ENCODE measurements around the gene PLPPR5. TPM values are rescaled to one million over a fixed set of nuclear protein-coding genes. Genes with fewer than 3 reads are reported as not detected.
A peak's percentile ranks its signal among the peaks of the same experiment; 100 is the strongest.

PLPPR5 gene
- total RNA-seq, 1 experiment from 2014 or later = 0.04 TPM

DNA sequence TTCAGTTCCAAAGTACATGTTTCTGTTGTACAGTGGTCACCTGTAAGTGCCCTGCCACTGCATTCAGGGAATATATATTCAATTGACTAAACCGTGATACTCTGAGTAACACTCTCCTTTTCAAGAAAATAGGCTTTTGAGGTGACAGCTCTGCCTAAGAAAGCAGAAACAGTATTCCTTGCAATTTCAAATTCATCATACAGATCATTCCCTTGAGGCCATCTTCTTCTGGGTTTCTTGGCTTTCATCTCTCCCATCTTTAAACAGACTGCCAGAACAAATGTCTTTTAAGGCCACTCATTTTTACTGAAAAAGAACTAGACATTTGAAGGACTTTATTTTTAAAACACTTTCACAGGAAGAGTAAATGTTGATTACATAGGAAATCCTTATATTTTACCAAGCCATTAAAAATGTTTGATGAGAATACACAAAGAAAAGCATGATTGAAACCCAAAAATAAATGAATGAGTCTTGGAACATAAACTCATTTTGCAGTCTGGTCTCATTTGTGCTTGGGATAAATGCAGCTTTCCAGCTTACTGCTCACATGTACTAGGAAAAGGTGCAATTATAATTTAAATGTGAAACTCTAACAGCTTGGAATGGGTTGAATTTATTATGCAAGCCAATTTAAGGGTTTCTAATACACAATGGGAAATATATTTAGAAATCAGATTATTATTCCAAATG lies 34.7 kb downstream of the PLPPR5 start:
- DNase-seq (ENCODE audit: low spot score) = no peak

DNA sequence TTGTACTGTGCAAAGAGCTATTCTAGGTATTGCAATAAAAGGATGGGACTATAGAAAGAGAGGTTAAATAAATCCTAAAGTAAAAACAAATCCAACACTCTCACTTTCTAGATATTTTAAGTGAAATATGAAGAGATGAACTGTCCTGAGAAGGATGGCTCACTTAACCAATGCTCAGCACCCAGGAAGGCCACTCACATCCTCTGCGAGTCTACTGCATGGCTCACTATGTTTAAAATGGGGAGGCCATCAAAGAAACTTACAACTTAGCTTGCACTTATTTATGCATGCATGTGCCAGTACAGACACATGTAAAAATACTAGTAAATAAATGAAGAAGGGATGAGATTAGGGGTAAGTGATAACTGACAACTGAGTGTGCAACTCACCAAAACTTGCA lies 37.5 kb downstream of the PLPPR5 start:
- no peak for DNase-seq (ENCODE audit: low spot score)

DNA sequence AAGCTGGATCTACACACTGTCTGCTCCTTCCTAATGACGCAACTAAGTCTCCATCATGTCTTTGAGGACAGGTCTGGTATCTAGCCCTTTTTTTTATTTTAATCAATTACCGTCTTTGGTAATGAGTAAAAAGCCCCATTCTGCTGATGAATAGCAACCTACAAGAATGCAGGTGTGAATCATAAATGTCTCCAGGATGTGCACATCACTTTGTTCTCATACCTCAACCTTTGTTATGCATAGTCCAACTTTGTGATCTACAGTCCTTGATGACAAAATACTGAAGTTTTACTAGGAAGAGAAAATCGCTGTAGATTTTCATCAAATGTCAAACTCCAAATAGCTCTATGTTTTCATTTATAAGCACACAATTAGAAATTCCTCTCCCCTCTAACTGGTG lies 39.3 kb downstream of the PLPPR5 start:
- DNase-seq (ENCODE audit: low spot score) = no peak

DNA sequence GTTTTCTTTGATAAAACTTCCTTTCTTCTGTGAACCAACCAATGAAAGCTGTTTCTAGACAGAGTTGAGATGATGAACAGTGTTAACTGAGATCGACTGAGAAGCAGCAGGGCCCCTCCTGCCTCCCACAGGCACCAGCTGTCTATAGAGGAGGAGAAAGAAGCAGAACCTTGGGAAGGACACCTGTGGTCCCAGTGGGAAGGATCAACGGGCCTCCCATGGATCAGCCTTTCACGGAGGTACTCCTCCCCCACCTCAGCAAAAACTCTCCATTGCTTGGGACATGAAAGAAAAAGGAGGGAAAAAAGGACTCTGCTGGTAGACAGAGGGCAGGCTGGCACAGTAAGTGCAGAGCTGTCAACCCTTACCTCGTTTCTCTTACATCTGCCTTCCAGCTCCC lies 40.5 kb downstream of the PLPPR5 start:
- no peak for DNase-seq (ENCODE audit: low spot score)

DNA sequence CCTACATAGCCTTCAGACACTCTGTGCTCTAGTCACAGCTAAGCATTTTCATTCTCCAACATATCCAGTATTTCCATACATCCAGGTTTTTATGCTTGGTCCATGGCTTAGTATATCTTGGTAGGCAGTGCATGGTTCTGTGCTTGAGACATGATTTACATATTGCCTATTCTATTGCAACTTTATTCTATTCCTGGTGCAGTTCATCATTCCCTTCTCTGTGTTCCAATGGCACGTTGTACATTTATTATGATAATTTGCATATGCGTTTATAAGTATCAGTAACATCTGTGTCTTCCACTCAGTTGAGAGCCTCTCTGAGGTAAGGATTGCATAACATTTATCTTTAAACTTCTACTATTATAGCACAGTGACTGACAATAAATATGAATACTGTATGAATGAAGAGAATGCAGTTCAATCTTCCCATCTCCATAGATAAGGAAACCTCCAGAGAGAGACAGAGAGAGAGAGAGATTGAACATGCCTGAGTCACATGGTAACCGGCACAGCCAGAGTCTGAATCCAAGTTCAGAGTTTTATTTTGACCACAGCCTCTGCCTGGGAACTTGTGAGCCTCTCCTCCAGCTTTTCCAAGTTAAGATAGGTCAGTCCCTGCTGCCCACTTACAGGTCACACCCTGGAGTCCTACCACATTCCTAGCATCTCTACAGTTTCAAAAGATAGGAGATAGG lies 41.5 kb downstream of the PLPPR5 start:
- no peak for DNase-seq (ENCODE audit: low spot score)

DNA sequence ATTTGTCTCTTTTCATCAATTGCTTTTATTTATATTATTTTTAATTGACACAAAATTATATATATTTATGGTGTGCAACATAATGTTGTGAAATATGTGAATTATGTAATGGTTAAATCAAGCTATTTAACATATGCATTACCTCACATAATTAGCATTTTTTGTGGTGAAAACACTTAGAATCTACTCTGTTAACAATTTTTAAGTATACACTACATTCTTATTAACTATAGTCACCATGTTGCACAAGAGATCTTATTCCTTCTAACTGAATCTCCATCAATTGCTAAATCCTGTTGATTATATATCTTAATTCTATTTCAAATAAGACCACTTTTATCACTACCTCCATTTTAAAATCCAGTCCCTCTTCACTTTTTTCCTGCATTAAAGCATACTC lies 42.5 kb downstream of the PLPPR5 start:
- no peak for DNase-seq (ENCODE audit: low spot score)

DNA sequence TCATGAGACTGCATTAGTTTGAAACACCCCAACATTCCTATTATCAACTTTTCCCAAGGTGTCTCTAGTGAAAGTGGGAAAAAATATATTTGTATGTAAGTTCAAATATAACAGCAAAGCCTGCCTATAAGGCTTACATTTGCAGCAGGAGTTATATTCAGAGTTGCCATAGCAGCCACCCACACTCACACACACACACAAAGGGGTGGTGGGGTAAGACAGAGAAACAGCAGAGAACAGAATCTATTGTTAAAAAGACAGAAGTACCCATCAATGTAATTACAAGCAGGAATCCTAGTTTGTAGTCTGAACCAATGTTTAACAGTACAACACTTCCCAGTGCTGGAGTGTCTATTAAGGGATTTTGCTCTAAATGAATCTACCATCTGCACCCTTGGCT lies 55.0 kb downstream of the PLPPR5 start:
- no peak for DNase-seq (ENCODE audit: low spot score)

DNA sequence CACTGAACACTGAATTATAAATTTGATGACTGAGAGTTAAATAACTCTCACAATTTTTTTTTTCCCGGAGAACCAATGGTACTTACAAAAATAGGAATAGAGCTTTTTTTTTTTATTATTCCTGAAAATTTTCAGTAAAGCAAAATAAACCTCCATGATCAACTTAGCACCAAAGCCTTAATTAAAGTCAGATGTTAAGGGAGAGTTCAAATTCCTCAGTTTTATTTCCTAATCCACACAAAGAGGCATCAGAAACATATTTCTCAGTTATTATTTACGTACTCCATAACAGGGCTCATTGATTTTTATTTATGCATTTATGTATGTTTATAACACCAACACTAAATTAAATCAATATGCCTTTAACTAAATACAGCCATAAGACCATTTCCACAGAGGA lies 55.5 kb downstream of the PLPPR5 start:
- no peak for DNase-seq (ENCODE audit: low spot score)

DNA sequence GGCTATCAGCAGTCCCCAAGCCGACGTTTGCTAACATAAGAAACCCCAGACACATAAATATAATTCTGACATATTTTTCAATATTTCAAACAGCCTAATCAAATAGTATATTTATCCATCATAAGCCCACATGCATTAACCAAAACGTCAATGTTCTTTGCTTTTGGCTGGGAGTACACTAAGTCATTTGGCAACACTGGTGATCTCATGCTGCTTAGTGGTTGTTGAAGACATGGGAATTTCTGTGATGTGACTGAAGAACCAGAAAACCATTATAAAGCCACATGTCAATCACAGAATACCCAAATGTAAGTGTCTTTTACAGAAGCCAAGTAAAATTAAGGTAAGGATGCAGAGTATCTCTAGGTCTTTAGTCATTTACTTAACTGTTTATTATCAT lies 57.6 kb downstream of the PLPPR5 start:
- DNase-seq (ENCODE audit: low spot score) = no peak

DNA sequence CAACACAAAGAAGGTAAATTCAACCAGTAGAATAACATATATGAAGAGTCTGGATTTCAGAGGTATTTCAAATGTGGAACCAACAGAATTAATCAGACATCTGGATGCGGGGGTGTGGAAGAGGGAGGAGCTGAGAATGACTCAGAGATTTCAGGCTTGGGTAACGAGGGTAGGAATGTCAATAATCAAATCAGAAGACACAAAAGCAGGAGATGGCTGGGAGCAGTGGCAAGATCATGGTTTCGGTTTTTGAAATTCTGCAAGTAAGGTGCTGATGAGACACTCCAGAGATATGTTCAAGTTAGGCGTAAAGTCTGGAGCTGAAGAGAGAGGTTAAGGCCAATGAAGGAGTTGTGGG lies 64.0 kb downstream of the PLPPR5 start:
- DNase-seq (ENCODE audit: low spot score) = no peak

DNA sequence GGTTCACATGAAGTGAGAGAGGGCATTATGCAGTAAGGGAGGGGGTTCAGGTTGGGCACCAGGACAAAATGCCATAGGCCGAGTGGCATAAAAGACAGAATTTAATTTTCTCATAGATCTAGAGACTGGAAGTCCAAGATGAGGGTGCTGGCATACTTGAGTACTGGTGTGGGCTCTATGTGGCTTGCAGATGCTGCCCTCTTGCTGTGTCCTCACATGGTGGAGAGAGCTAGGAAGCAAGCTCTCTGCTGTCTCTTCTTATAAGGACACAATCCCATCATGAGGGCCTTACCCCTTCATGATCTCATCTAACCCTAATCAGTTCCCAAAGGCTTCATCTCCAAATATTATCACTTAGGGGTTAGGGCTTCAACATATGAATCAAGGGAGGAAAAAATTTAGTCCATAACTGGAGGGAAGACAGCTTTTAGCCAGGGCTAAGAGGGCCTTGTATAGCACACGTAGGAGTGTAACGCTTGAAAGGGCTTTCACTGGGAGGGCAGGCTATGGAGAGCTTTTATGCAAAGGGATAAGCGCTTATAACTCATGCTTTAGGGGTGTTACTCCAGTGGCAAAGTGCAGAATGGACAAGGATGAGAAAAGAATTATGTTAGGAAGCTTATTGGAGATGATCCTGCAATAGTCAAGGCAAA lies 64.5 kb downstream of the PLPPR5 start:
- no peak for DNase-seq (ENCODE audit: low spot score)

DNA sequence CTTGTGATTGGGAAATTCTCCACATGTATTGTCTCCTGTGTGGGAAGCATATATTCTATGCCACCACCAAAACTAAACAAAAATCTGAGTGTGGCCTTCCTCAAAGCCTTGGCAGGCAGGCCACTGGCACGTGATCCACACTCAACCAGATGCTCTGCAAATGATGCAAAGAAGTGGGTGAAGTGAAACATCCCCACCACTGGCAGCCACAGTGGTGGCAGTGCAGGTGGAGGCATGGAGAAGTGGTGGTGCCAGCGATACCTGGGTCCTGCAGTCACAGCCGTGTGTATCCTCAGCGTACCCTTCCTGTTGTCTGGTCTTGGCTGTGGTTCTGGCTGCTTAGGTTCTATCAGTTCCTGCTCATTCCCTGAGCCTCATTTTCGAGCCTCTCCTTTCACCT lies 65.2 kb downstream of the PLPPR5 start:
- DNase-seq (ENCODE audit: low spot score) = peak; percentile 33

DNA sequence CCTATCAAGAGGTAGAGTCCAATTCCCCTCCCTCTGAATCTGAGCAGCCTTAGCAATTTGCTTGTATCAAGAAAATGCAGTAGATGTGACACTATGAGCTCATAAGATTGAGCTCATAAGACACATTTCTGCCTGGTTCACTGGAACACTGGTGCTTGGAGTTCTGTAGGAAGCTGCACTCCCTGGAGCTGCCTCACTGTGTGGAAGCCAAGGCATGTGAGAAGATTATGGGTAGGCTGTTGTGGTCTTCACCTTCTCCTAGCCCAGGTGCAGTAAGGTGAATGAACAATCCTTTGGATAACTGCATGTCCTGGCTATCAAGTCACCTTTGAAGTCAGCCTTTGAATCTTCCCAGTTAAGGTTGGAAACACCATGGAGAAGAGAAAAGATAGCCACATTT lies 67.3 kb downstream of the PLPPR5 start:
- DNase-seq (ENCODE audit: low spot score) = no peak

DNA sequence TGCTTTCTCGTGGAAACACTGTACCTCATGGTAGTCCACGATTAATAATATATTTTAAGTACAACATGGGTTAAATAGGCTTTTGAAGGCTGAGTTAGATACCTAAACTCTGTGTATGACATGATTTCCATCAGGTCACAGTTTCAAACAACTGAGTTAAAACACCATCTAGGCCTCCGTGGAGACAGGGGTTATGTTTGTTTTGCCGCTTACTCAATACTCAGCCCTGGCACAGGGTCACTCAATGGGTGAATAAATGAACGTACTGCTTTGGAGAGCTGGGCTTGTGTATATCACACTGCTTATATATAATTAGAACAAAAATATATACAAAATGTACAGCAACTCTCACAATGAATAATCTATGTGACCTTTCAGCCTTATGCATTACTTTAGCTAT lies 72.5 kb downstream of the PLPPR5 start:
- no peak for DNase-seq (ENCODE audit: low spot score)

DNA sequence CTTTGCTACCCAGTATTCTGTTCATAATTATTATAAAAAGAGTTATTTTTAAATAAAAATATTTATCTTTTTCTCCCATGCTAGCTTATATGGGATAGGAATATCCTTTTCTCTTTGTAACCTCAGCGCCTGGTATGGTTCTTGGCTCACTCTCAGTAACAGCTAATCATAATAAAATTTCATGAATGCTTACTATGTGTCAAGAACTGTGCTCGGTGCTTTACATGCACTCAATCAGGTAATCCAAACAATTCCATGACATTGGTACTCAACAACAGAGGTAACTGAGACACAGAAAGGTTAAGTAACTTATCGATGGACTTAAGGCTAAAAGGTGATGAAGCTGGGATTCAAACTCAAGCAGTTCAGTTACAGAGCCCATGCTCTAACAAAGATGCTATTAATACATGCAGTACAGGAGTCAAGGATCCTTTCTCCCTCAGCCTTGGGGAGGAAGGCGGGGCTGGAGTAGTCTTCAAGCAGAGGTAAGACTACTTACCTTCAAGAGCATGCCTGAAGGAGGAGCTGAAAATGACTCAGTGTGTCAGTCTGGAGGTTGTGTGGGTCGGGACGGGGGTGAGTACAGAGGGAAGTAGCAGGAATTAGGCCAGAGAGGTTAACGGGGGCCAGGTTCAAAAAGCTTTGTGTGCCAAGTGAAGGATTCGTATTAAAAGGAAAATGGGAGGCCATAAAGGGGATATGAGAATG lies 73.4 kb downstream of the PLPPR5 start:
- no peak for DNase-seq (ENCODE audit: low spot score)

DNA sequence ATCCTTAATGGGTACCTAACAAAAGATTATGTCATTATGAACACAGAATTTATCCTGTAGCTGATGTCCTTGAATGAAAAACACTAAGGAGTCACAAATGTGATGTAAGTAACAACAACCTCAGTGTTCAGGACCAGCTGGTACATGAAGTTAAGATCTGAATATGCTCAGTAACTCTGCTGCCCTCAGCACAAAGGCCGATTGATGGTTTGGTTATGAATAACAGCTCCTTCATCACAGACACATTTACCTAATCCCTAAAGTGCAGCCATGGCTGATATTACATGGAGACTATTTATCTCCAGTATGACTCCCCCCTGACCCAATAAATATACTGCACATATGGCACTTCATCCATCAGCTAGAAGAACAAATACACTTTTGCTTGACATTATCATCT lies 75.2 kb downstream of the PLPPR5 start:
- DNase-seq (ENCODE audit: low spot score) = no peak

DNA sequence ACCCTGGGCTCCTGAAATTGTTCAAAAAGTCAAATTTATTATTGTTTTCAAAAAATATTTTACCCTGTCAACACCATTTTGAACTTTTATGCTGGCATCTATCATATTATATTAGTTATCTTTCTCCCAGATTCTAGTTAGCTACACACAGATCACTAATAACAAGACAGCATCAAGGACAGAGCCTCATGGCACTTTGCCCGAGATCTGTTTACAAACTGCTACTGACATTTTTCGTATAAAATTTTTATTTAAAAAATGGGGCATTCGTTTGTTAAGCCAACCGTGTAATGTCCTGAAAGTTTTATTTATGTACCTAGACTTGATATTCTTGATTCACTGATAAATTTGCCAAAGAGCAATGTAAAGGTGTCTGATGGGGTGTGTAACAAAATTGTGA lies 78.1 kb downstream of the PLPPR5 start:
- DNase-seq (ENCODE audit: low spot score) = no peak

DNA sequence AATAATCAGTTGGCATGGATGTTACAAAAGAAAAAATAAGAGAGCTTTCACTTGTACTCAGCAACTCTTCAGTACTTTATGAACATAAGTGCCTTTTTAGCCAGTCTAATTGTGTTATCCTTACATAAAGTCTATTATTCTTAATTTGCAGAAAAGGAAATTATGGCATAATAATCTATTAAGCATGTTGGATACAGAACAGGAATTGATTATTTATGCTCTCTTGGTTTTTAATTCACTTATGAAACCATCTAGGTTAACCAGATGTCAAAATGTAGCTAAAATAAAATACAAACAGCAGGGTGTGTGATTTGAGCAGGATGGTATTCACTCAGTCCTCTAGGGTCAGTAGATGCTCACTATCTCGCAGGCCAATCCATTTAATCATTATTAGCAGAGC lies 79.7 kb downstream of the PLPPR5 start:
- DNase-seq (ENCODE audit: low spot score) = no peak

DNA sequence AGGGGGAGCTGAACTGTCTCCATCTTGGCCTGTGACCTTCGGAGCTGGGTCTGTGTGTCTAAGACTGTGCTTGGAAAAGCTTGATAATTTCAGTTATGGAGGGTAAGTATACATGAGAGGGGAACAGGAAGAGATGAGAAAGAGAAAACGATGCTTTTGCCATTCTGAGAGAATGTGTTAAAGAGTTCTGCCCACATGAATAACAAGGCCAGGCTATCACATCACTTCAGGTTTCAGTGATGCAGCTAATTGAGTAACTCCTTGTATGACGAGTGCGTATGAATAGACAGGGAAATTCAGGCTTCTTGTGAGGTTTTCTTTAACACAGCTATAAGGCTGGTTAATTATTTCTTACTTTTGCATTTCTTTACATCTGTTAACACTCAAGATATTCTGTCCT lies 81.0 kb downstream of the PLPPR5 start:
- no peak for DNase-seq (ENCODE audit: low spot score)

DNA sequence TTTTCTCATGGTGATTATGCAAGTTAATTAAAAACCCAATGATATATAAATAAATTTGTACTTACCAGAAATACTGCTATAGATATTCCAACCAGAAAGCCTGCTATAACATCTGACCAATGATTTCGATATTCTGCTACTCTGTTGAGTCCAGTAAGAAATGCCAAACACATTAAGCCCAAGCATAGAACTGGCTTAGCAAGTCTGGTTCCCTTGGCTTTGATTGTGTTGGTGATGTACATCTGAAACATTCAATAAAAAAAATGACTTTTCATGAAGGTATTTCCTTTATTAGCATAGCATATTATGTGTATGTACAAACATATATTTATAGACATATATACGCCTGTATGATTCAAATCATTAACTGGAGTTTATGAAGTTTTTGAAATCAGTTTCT lies 82.8 kb downstream of the PLPPR5 start:
- DNase-seq (ENCODE audit: low spot score) = no peak

DNA sequence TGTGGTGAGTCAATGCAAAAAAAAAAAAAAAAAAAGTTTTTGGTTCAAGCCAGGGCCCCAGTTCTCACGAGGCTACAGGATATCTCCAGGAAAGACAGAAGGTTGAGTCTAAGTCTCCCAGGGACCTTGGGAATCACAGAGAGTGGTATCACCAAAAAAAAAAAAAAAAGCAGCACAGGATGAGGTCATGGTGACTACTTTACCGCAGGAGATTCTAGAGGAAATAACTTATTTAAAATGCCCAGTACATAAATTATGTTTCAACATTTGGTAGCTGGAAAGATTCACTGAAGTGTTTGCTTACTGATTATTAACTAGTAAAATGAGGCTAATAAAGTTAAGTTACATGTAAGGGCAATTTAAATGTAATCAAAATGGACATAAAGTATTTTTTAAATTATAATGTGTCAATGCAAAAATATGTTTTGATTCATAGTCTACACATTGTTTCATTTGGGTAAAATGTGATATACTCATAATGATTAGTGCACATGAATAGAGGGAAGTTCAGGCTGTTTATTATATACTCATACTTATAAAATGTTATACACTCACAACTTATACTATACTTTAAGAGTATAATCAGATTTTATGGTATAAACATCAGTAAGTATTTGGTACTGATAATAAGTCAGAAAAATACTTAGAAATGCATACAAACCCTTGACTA lies 84.1 kb downstream of the PLPPR5 start:
- DNase-seq (ENCODE audit: low spot score) = peak; percentile 8

DNA sequence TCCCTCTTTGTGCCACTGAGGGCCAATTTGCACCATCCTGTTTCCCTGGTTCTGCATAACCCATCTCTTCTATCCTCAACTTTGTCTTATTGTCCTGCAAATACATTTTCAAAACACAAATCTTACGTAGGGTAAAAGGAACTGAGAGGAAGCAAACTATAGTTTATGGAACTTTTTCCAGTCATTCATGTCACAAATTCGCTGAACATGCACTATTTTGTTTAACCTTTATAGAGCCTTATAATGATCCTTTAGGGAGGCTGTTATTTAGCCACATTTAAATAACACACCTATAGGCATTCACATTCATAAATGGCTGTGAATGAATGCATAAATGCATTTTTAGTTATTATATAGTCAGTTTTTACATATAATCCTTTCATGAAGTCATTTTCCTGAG lies 85.0 kb downstream of the PLPPR5 start:
- no peak for DNase-seq (ENCODE audit: low spot score)
